ENCODE data around the gene GPR155. TPM values are rescaled to one million over a fixed set of nuclear protein-coding genes. Genes with fewer than 3 reads are reported as not detected.

Gene GPR155
- total RNA-seq, 1 experiment from 2014 or later = 2.1 TPM

- POLR2A ChIA-PET = no interaction called here
Measured at GRCh38 chr2:174511580-174512260, 24.9 kb upstream of the GPR155 start.

GRCh38 chr2:174510583-174511189 is 23.9 kb upstream of the GPR155 start:
- intact Hi-C loops (cut with micrococcal nuclease; ENCODE audit: unreplicated experiment) (no loop called here), in situ Hi-C loops (cut with HindIII; ENCODE audit: low pct_unique_long_range_greater_than_20kb, low sequenced_read_pairs) (no loop called here)
- H3K4me1 ChIP-seq (ENCODE audit: control insufficient read depth, insufficient read depth, low read length) = no peaks in the 10 kb centered on the region
- POLR2A ChIA-PET = no interaction called here
- no peaks in the 10 kb centered on the region for H3K27me3 ChIP-seq (ENCODE audit: control insufficient read depth, insufficient read depth, low read length)
- BruUV-seq (replicated peaks) = no TSS peak
- no peak for DNase-seq (ENCODE audit: low read depth, low spot score)
- H3K27ac ChIP-seq (ENCODE audit: low read length) = no peak overlapping the region
- peaks cover 13% of the 10 kb centered on the region for H3K9me3 ChIP-seq (ENCODE audit: control insufficient read depth, insufficient read depth, low read depth, low read length)
- no peaks in the 10 kb centered on the region for H3K36me3 ChIP-seq (ENCODE audit: control insufficient read depth, insufficient read depth, low read length)
- ATAC-seq = no peak
- TF ChIP-seq TCF7L2 (IDR thresholded peaks at IDR 0.05; ENCODE audit: low read depth, low read length) = no peak
- TF ChIP-seq SIN3A (IDR thresholded peaks at IDR 0.05; ENCODE audit: borderline replicate concordance, insufficient read depth, low read depth, low read length) = no peak
- TF ChIP-seq REST (IDR thresholded peaks at IDR 0.05; ENCODE audit: insufficient read depth in 1 of 2, low read depth in 2 of 2, low read length in 1 of 2) = no peak
- TF ChIP-seq POLR2AphosphoS5 (IDR thresholded peaks at IDR 0.05; ENCODE audit: low read depth, low read length) = no peak
- TF ChIP-seq CTCF (IDR thresholded peaks at IDR 0.05) = no peak
- no peak overlapping the region for H3K4me3 ChIP-seq (ENCODE audit: low read depth in 2 of 2, low read length in 2 of 2)
- CTCF ChIA-PET = no interaction called here

More at GRCh38 chr2:174511580-174512260, 24.9 kb upstream of the GPR155 start:
- TF ChIP-seq TCF7L2 (IDR thresholded peaks at IDR 0.05; ENCODE audit: low read depth, low read length) (no peak), REST (IDR thresholded peaks at IDR 0.05; ENCODE audit: insufficient read depth in 1 of 2, low read depth in 2 of 2, low read length in 1 of 2) (no peak), POLR2AphosphoS5 (IDR thresholded peaks at IDR 0.05; ENCODE audit: low read depth, low read length) (no peak), SIN3A (IDR thresholded peaks at IDR 0.05; ENCODE audit: borderline replicate concordance, insufficient read depth, low read depth, low read length) (no peak), CTCF (IDR thresholded peaks at IDR 0.05) (no peak)
- intact Hi-C loops (cut with micrococcal nuclease; ENCODE audit: unreplicated experiment) (no loop called here), in situ Hi-C loops (cut with HindIII; ENCODE audit: low pct_unique_long_range_greater_than_20kb, low sequenced_read_pairs) (no loop called here)
- ATAC-seq = no peak
- no TSS peak for BruUV-seq (replicated peaks)
- H3K27ac ChIP-seq (ENCODE audit: low read length) = no peak overlapping the region
- H3K4me3 ChIP-seq (ENCODE audit: low read depth in 2 of 2, low read length in 2 of 2) = no peak overlapping the region
- CTCF ChIA-PET = no interaction called here
- no peaks in the 10 kb centered on the region for H3K27me3 ChIP-seq (ENCODE audit: control insufficient read depth, insufficient read depth, low read length)
- no peaks in the 10 kb centered on the region for H3K36me3 ChIP-seq (ENCODE audit: control insufficient read depth, insufficient read depth, low read length)
- H3K4me1 ChIP-seq (ENCODE audit: control insufficient read depth, insufficient read depth, low read length) = no peaks in the 10 kb centered on the region
- no peak for DNase-seq (ENCODE audit: low read depth, low spot score)
- H3K9me3 ChIP-seq (ENCODE audit: control insufficient read depth, insufficient read depth, low read depth, low read length) = peaks cover 13% of the 10 kb centered on the region
